T47D (cell line): ENCODE data around the gene DTL.

ENCODE experiments used
- DNase-seq, 2 experiments: peaks; one replicate each; pipeline versions ENCODE4 v3.0.0 to v3.0.0-alpha.2; 2011 to 2012; ENCODE audit warnings: low read depth in 1 of 2, low spot score in 1 of 2
- JUND ChIP-seq: IDR thresholded peaks from 2 replicates; pipeline ENCODE4 v1.6.1; 2012; ENCODE audit warnings: low read depth
- in situ Hi-C: cut with HindIII; loops from 2 replicates; pipeline ENCODE4 v1.10.0; 2016; ENCODE audit warnings: low sequenced_read_pairs, low pct_unique_long_range_greater_than_20kb

DTL gene

GRCh38 chr1:212127221-212127620 is 91.7 kb downstream of the DTL start:
- no peak for DNase-seq
- in situ Hi-C loops, result no loop called here
- TF ChIP-seq JUND, result no peak

GRCh38 chr1:212129781-212130180 is 94.2 kb downstream of the DTL start:
- TF ChIP-seq JUND, result no peak
- DNase-seq, result no peak
- in situ Hi-C loops, result no loop called here

GRCh38 chr1:212132025-212132424 is 96.5 kb downstream of the DTL start:
- in situ Hi-C loops, result no loop called here
- DNase-seq, result no peak
- no peak for TF ChIP-seq JUND

- no peak for DNase-seq
- in situ Hi-C loops, result no loop called here
- no peak for TF ChIP-seq JUND
Measured at GRCh38 chr1:212133319-212133718, 97.8 kb downstream of the DTL start.

GRCh38 chr1:212135166-212135565 is 99.6 kb downstream of the DTL start:
- in situ Hi-C loops, result no loop called here
- DNase-seq, result no peak
- no peak for TF ChIP-seq JUND

- DNase-seq, result no peak
- no peak for TF ChIP-seq JUND
- in situ Hi-C loops, result no loop called here
Measured at GRCh38 chr1:212137854-212138253, 102.3 kb downstream of the DTL start.

- no peak for TF ChIP-seq JUND
- peak in 1 of 2 experiments; percentile 55 for DNase-seq
- in situ Hi-C loops, result no loop called here
Measured at GRCh38 chr1:212138457-212138856, 102.9 kb downstream of the DTL start.

- no peak for TF ChIP-seq JUND
- in situ Hi-C loops, result no loop called here
- no peak for DNase-seq
Measured at GRCh38 chr1:212139526-212140135, 104.1 kb downstream of the DTL start.

- TF ChIP-seq JUND, result no peak
Measured at GRCh38 chr1:212141404-212141803, 105.9 kb downstream of the DTL start.

GRCh38 chr1:212142883-212143530 is 107.5 kb downstream of the DTL start:
- in situ Hi-C loops, result no loop called here
- no peak for TF ChIP-seq JUND
- no peak for DNase-seq

More at GRCh38 chr1:212141404-212141803, 105.9 kb downstream of the DTL start:
- in situ Hi-C loops, result no loop called here
- no peak for DNase-seq

GRCh38 chr1:212147581-212148033 is 112.1 kb downstream of the DTL start:
- peak; percentile 51 to 93 for DNase-seq
- TF ChIP-seq JUND, result no peak
- in situ Hi-C loops, result no loop called here

- no peak for TF ChIP-seq JUND
- in situ Hi-C loops, result no loop called here
- DNase-seq, result no peak
Measured at GRCh38 chr1:212149566-212149965, 114.0 kb downstream of the DTL start.

GRCh38 chr1:212152308-212152693 is 116.8 kb downstream of the DTL start:
- TF ChIP-seq JUND, result no peak
- DNase-seq, result no peak
- in situ Hi-C loops, result no loop called here

GRCh38 chr1:212152869-212153268 is 117.3 kb downstream of the DTL start:
- TF ChIP-seq JUND, result no peak
- no peak for DNase-seq
- in situ Hi-C loops, result no loop called here
